GM12892 (cell line): ENCODE data around the gene CDC14B.

Source experiments
- POLR2A ChIP-seq: IDR thresholded peaks from 2 replicates; pipeline ENCODE4 v1.6.1; 2011; ENCODE audit warnings: low read depth, low read length, control low read depth
- POLR2AphosphoS5 ChIP-seq: IDR thresholded peaks from 2 replicates; pipeline ENCODE4 v1.6.1; 2011; ENCODE audit warnings: low read depth, low read length, control low read depth
- TAF1 ChIP-seq: IDR thresholded peaks from 2 replicates; pipeline ENCODE4 v1.6.1; 2011; ENCODE audit warnings: low read depth, mild to moderate bottlenecking, control low read depth, low read length, borderline replicate concordance

GRCh38 chr9:96665789-96666188 lies 46.1 kb upstream of the CDC14B start:
- TF ChIP-seq TAF1 (no peak), POLR2A (no peak), POLR2AphosphoS5 (no peak)
